Pancreas (tissue), 10 donors: Measurements from ENCODE around the gene SLC30A10. TPM values are rescaled to one million over a fixed set of nuclear protein-coding genes. Genes with fewer than 3 reads are reported as not detected.

ENCODE experiments used
- ATAC-seq, 4 donors: fragments of 200-7000 bp; cut with Tn5 transposase; one replicate each; pipeline versions ENCODE4 v1.8.0 to v1.9.1; 2020; ENCODE audit warnings: mild to moderate bottlenecking in 4 of 4, moderate library complexity in 4 of 4
- DNase-seq, 6 donors: peaks; one replicate each; pipeline ENCODE4 v3.0.0-alpha.2; 2020
- FAIRE-seq: peaks from 2 replicates; lab custom pipeline; 2012; peaks lifted over from hg19 to GRCh38; lab: Jason Lieb, UNC
- H3K27ac ChIP-seq, 4 donors: fragments of 200-600 bp; sonication (generic); 1 replicate in 3 of 4; 2 replicates in 1 of 4; pipeline versions ENCODE4 v1.5.0 to v1.8.0; 2020
- H3K27me3 ChIP-seq, 4 donors: fragments of 200-600 bp; one replicate each; pipeline ENCODE4 v1.8.0; 2021
- H3K36me3 ChIP-seq, 3 donors: fragments of 200-600 bp; sonication (generic) in 1 of 3; one replicate each; pipeline versions ENCODE4 v1.5.0 to v1.8.0; 2020 to 2021
- H3K4me1 ChIP-seq, 3 donors: fragments of 200-600 bp; one replicate each; pipeline ENCODE4 v1.8.0; 2021
- H3K4me3 ChIP-seq, 4 donors: fragments of 200-600 bp; sonication (generic) in 2 of 4; one replicate each; pipeline versions ENCODE4 v1.5.0 to v1.8.0; 2020 to 2021
- H3K9me3 ChIP-seq, 4 donors: fragments of 200-600 bp; one replicate each; pipeline ENCODE4 v1.8.0; 2021
- CTCF ChIP-seq, 4 donors: fragments of 200-600 bp; sonication (generic) in 3 of 4; IDR thresholded peaks; one replicate each; pipeline versions ENCODE4 v1.5.0 to v1.8.0; 2021; ENCODE audit warnings: antibody characterized with exemption in 4 of 4
- WGBS, 2 donors: extraction: QIAGEN DNeasy Blood & Tissue Kit; methylation state at CpG; one replicate each; pipeline ENCODE4 v1.1.7; 2013; 5-methylcytosine and 5-hydroxymethylcytosine counted together
- intact Hi-C, 3 donors: fragments of 100-400 bp; cut with DNase I; formaldehyde crosslinking; loops; one replicate each; pipeline versions ENCODE4 v1.11.1 to v1.14.2; 2022
- polyA plus RNA-seq, 2 donors: library from polyadenylated mRNA; stranded (reverse); fragments of 200-250 nt; gene quantifications; one replicate each; pipeline ENCODE4 v1.2.3, GENCODE V29; 2013
- total RNA-seq, 6 donors: library from RNA; stranded (reverse); fragmentation: NEBNext Ultra II Directional in 4 of 6; extraction: Animal tissue kit (Norgen Biotek cat#: 25700) in 4 of 6; gene quantifications; one replicate each; pipeline versions ENCODE4 v1.2.1 to v1.2.4, GENCODE V29; 2021 to 2023
- donor health status: healthy with polysubstance abuse.
- donor health status: DM: no; HTN: no; CAD: no; lungs with moderate emphysema.
- donor health status: DM: no; HTN: no; CAD: no.
- donor health status: control.
- donor health status: control.
- donor health status: Bipolar disorder and iron deficiency.
- donor health status: DM: yes; HTN: yes; CAD: no.
- donor health status: DM: no; HTN: no; CAD: no.
- donor health status: DM: no; HTN: no; CAD: no.
- donor health status: DM: yes; HTN: yes; CAD: no.

Gene SLC30A10
- total and polyA plus RNA-seq, 8 donors: 0.09 to 0.41 (median 0.11) TPM; not detected in 3

- ATAC-seq (no peak), DNase-seq (no peak)
- no peaks in the 10 kb centered on the region for H3K27me3 ChIP-seq
Observed at GRCh38 chr1:219931033-219931432, 2.7 kb upstream of the SLC30A10 start.

DNA sequence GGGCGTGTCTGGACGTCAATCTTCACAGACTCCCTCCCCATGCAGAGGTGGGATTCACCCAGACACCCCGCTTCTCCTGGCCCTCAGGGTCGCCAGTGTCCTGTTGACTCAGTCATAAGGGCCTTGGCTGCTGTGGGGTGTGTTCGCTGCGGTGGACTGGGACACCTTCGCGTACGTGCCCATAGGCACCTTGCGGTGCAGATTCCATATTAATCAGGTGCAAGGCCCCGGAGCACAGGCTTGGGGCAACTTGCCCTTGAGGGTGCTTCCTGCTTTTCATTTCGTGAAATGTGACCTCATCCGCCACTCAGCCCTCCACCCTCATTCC is 398 bp upstream of the SLC30A10 start:
- H3K9me3 ChIP-seq: no peaks in the 10 kb centered on the region
- 65 to 67% methylated on average over 12 to 13 of the region's 13 CpGs for WGBS, 2 donors
- no peaks in the 10 kb centered on the region for H3K36me3 ChIP-seq
- DNase-seq: no peak
- no peak for TF ChIP-seq CTCF (IDR thresholded peaks at IDR 0.05)
- intact Hi-C loops: no loop called here
- H3K4me1 ChIP-seq: no peaks in the 10 kb centered on the region
- no peak overlapping the region for H3K27ac ChIP-seq
- no peak for FAIRE-seq
- peak overlapping the region in 3 of 4 donors; percentile 29 to 44 (median 43) for H3K4me3 ChIP-seq
- H3K27me3 ChIP-seq: no peaks in the 10 kb centered on the region
- peak in 1 of 4 donors; percentile 22 for ATAC-seq

More at GRCh38 chr1:219931033-219931432, 2.7 kb upstream of the SLC30A10 start:
- H3K4me1 ChIP-seq: no peaks in the 10 kb centered on the region
- TF ChIP-seq CTCF (IDR thresholded peaks at IDR 0.05): no peak
- intact Hi-C loops: no loop called here
- no peak overlapping the region for H3K4me3 ChIP-seq
- no peak overlapping the region for H3K27ac ChIP-seq
- FAIRE-seq: no peak
- no peaks in the 10 kb centered on the region for H3K36me3 ChIP-seq
- H3K9me3 ChIP-seq: no peaks in the 10 kb centered on the region

GRCh38 chr1:219927298-219927955 is 930 bp downstream of the SLC30A10 start:
- DNase-seq: no peak
- Histone ChIP-seq H3K9me3 (no peaks in the 10 kb centered on the region), H3K27ac (no peak overlapping the region), H3K27me3 (no peaks in the 10 kb centered on the region), H3K36me3 (no peaks in the 10 kb centered on the region), H3K4me1 (no peaks in the 10 kb centered on the region), H3K4me3 (peak overlapping the region; percentile 28 to 44 (median 36))
- ATAC-seq: no peak
- no peak for TF ChIP-seq CTCF (IDR thresholded peaks at IDR 0.05)
- 19 to 21% methylated on average over 28 to 31 of the region's 31 CpGs for WGBS, 2 donors
- no peak for FAIRE-seq
- intact Hi-C loops: no loop called here

GRCh38 chr1:219926363-219926998 is 1.9 kb downstream of the SLC30A10 start:
- no peak for FAIRE-seq
- no peak for TF ChIP-seq CTCF (IDR thresholded peaks at IDR 0.05)
- DNase-seq: no peak
- Histone ChIP-seq H3K4me1 (no peaks in the 10 kb centered on the region), H3K36me3 (no peaks in the 10 kb centered on the region), H3K4me3 (no peak overlapping the region), H3K27me3 (no peaks in the 10 kb centered on the region), H3K9me3 (no peaks in the 10 kb centered on the region), H3K27ac (no peak overlapping the region)
- intact Hi-C loops: no loop called here
- WGBS, 2 donors: 78 to 81% methylated on average over 6 of the region's 6 CpGs
- peak in 3 of 4 donors; percentile 24 to 34 (median 28) for ATAC-seq

DNA sequence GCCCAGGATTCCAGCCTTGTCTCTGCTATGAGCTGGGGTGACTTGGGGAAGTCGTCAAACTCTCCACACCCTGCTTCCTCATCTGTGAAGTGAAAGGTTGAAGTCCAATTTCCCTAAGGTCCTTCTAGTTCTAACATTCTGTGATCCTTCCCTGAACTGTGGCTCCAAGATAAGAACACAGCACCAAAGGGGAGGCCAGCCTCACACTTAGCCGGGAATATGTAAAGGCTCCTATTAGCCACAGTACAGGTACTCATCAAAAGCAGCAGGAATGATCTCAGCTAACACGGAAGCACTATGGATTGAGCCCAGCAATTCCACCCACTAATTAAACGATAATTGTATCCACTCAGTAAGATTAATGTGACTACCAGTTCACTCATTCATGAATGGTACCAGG is 4.0 kb downstream of the SLC30A10 start:
- WGBS, 2 donors: 74 to 78% methylated on average over 4 of the region's 4 CpGs
- FAIRE-seq (no peak), DNase-seq (no peak), ATAC-seq (no peak)
- intact Hi-C loops: no loop called here
- TF ChIP-seq CTCF (IDR thresholded peaks at IDR 0.05): no peak
- Histone ChIP-seq H3K4me1 (no peaks in the 10 kb centered on the region), H3K36me3 (no peaks in the 10 kb centered on the region), H3K4me3 (no peak overlapping the region), H3K9me3 (no peaks in the 10 kb centered on the region), H3K27me3 (no peaks in the 10 kb centered on the region), H3K27ac (no peak overlapping the region)
